HG02981 (cell line): ENCODE measurements around the gene SLC30A2.

Source experiments
- ATAC-seq: cut with Tn5 transposase; IDR thresholded peaks from one replicate; pipeline ENCODE4 v1.9.1; 2021; ENCODE audit warnings: mild to moderate bottlenecking, moderate library complexity; ENCODE audit not compliant: unreplicated experiment

The SLC30A2 gene

GRCh38 chr1:26023826-26024225 is 22.1 kb downstream of the SLC30A2 start:
- ATAC-seq, result no peak

- no peak for ATAC-seq
Observed at GRCh38 chr1:26023009-26023408, 22.9 kb downstream of the SLC30A2 start.

DNA sequence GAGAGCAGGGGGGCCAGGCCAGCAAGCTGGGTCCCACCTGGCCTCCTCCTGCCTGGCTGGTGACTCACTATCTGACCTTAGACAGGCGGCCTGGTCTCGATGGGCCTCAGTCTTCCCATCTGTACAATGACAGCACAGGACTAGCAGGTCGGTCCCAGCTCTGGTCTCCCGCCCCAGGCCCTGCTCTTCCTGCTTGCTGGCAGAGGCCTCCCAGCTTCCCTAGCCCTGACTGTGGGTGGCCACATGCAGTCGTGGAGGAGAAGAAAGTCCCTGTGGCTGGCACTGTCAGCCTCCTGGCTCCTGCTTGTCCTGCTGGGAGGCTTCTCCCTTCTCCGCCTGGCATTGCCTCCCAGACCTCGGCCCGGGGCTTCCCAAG is 23.5 kb downstream of the SLC30A2 start:
- ATAC-seq, result no peak

DNA sequence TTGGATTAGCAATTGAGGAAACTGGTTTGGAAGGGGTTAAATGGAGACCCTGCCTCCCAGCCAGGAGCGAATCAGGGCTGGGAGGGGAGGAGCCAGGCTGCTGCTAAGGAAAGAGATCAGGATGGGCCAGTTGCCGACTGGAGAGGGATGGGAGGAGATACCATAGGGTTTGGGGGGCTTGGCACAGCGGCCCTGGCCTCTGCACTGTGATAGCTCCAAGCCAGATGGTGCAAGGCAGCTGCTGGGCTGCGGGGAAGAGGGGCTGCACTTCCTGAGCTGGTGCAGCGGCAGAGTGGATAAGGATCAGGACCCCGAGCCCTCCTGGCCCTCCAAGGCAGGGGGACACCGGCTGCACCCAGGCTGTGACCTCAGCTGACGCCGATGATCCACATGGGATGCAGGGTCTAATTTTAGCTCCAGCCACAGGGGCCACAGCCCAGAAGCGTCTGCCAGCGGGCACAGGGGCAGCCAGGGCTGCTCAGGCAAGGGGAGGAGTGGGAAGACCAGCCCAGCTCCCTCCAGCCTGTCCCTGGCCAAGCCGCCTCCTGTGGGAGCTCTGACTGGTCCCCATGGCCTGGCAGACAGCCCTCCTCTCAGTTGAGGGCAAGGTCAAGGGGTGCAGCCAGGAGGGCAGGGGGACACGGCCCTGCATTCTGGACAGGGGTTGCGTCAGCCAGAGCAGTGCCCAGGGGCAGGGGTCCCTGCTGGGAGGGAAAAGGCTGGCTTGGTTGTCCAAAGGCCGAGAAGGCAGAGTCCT is 24.1 kb downstream of the SLC30A2 start, which contains the start of gene EXTL1:
Gene EXTL1, plus strand, starts transcription at position 129 of the 757 bp plus-strand sequence. CDS start 872 bp downstream, outside the sequence.
- ATAC-seq, result no peak

- no peak for ATAC-seq
Observed at GRCh38 chr1:26020941-26021646, 24.8 kb downstream of the SLC30A2 start.

- ATAC-seq, result no peak
Observed at GRCh38 chr1:26020330-26020768, 25.6 kb downstream of the SLC30A2 start.

GRCh38 chr1:26019641-26020315 is 26.1 kb downstream of the SLC30A2 start:
- ATAC-seq, result no peak

DNA sequence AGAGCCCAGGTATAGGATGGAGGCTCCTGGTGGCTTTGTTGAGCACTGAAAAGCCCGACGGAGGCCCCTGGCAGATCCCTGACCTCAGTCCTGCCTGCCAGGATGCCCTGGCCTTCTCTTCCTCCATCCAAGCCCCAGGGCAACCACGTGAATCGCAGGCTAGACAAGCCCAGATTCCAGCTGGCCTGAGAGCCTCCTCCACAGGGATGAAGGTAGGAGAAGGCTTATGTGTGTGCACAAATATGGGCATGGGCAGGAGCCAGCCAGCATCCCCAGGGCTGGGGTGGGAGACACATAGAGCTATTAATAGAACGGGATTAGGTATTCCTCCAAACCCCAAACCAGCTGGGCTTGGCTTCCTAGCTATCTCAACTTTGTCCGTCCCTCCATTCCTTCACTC is 28.3 kb downstream of the SLC30A2 start:
- no peak for ATAC-seq

DNA sequence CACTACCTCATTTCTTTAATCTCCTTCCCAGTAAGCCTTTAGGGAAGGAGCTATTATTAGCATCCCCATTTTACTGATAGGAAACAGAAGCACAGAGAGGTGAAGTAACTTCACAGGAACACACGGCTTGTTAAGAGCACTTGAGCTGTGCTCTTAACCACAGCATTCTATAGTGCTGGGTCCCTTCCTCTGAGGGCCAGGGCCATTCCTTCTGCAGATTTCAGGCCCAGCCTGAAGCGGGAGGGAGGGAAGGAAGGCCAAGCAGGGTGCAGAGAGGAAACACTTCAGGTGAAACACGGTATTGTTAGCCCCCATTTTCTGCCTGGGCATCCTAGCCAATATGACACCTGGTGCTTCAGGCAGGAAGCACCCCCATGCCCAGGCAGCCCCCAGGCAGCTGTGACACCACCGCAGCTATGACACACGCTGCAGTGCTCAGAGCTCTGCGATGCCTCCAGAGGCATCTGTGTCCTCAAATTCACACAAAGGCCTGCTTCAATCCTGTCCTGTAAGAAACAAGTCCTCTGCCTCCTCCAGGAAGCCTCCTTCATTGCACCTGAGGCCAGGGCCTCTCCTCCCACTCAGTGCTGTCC is 28.9 kb downstream of the SLC30A2 start:
- no peak for ATAC-seq

DNA sequence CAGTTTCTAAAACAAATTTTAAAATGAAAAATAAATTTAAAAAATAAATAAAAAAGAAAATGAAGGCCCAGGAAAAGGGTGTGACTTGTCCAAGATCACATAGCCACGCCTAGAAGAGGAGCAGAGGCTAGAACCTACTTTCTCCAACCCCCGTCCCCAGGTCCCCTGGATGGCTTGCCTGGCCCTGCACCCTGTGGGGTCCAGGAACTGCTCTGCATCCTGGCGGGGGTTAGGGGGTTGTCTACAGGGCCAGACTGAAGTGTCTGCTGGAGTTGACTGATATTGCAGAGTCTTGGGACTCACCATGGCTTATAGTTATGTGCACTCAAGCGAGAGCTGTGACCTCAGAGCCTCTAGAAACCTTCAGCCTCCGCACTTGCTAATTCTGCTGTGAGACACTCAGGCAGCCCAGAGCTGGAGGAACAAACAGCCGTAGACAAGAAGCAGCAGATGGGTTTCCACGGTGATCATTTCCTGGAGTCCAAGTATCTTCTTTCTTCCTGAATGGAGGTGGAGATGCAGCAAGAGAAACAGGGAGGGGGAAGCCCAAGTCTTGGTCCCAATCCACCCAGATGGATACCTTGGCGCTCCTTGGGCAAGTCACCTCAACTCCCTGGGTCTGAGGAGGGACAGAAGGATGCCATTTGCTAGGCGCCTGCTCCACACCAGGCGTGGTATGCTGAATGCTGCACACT is 29.5 kb downstream of the SLC30A2 start:
- no peak for ATAC-seq

GRCh38 chr1:26015358-26015757 is 30.6 kb downstream of the SLC30A2 start:
- ATAC-seq, result no peak

- no peak for ATAC-seq
Observed at GRCh38 chr1:26014179-26014578, 31.7 kb downstream of the SLC30A2 start.

GRCh38 chr1:26012864-26013263 is 33.1 kb downstream of the SLC30A2 start:
- no peak for ATAC-seq

- ATAC-seq, result no peak
Observed at GRCh38 chr1:26010825-26011224, 35.1 kb downstream of the SLC30A2 start.

- no peak for ATAC-seq
Observed at GRCh38 chr1:26009796-26010447, 36.0 kb downstream of the SLC30A2 start.

- ATAC-seq, result no peak
Observed at GRCh38 chr1:26006710-26007109, 39.2 kb downstream of the SLC30A2 start.

DNA sequence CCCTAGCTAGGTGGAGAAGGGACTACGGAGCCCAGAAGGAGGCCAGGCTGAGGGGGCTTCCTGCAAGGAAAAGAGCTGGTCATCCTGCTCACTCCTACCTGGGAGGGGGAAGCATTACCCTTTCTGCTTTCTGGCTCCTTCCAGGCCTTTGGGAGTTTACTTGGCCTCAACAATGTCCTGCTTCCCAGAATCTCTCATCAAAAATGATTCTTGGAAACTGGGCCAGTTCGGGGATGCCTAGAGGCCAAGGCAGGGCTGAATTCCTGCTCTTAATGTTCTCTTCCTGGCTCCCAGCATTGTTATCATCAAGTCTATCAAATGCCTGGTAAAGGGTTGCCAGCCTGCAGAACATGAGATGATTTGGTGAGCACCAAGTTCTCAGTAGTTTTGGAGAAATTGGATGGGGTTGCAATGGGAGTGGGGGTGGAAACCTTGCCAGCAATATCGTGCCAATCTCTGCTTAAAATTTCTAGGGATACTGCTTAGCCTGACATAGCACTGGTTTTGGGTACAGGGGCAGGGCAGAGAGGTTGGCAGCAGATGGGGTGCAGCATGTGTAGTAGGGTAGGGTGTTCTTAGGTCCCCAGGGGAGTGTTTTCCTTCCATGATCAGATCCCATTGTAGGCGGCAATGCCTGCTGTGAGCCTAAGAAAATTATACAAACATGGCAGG is 40.3 kb downstream of the SLC30A2 start:
- ATAC-seq, result no peak

GRCh38 chr1:26003756-26004155 is 42.2 kb downstream of the SLC30A2 start:
- ATAC-seq, result no peak

DNA sequence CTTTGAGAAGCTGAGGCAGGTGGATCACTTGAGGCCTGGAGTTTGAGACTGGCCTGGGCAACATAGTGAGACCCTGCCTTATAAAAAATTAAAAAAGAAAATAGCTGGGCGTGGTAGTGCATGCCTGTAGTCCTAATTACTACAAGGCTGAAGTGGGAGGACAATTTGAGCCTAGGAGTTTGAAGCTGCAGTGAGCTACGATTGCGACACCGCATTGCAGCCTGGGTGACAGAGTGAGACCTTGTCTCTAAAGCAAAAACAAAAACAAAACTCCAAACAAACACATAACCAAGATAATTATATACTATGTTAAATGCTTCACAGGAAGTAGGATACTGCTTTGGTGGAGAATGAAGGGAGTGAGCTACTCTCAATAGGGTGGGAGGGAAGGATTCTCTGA is 42.7 kb downstream of the SLC30A2 start:
- no peak for ATAC-seq
